NT2/D1 (cell line): ENCODE measurements around the gene DEFB123.

Source experiments
- DNase-seq: peaks from one replicate; pipeline ENCODE4 v3.0.0-alpha.2; 2011; ENCODE audit warnings: low read depth, low spot score
- H3K27me3 ChIP-seq: 2 replicates; pipeline ENCODE4 v1.6.0; 2011; ENCODE audit warnings: mild to moderate bottlenecking; ENCODE audit not compliant: insufficient read length, insufficient read depth
- H3K36me3 ChIP-seq: 2 replicates; pipeline ENCODE4 v1.6.1; 2011; ENCODE audit warnings: mild to moderate bottlenecking, low read length, mixed read lengths; ENCODE audit not compliant: insufficient read depth, insufficient read length
- H3K4me1 ChIP-seq: 2 replicates; pipeline ENCODE4 v1.5.1; 2011; ENCODE audit not compliant: insufficient read depth, insufficient read length
- H3K4me3 ChIP-seq: 2 replicates; pipeline ENCODE4 v1.5.1; 2011; ENCODE audit warnings: low read depth; ENCODE audit not compliant: insufficient read length
- H3K9ac ChIP-seq: 2 replicates; pipeline ENCODE4 v1.6.0; 2011; ENCODE audit warnings: low read depth; ENCODE audit not compliant: insufficient read length
- H3K9me3 ChIP-seq: 2 replicates; pipeline ENCODE4 v1.5.1; 2011; ENCODE audit warnings: mild to moderate bottlenecking, low read length; ENCODE audit not compliant: insufficient read depth
- SUZ12 ChIP-seq: IDR thresholded peaks from 2 replicates; pipeline ENCODE4 v1.6.1; 2011; ENCODE audit not compliant: insufficient read length, insufficient read depth; ENCODE audit errors: extremely low read depth
- YY1 ChIP-seq: IDR thresholded peaks from 2 replicates; pipeline ENCODE4 v1.6.1; 2011; ENCODE audit not compliant: insufficient read length, insufficient read depth
- ZNF274 ChIP-seq: IDR thresholded peaks from 2 replicates; pipeline ENCODE4 v1.6.1; 2011; ENCODE audit warnings: mild to moderate bottlenecking, low read depth, low read length

Gene DEFB123

GRCh38 chr20:31488115-31488514 lies 47.7 kb downstream of the DEFB123 start:
- no peak for DNase-seq
- Histone ChIP-seq H3K36me3 (no peaks in the 10 kb centered on the region), H3K4me1 (peaks cover 2% of the 10 kb centered on the region), H3K9ac (no peak overlapping the region), H3K4me3 (no peak overlapping the region), H3K27me3 (peaks cover 13% of the 10 kb centered on the region), H3K9me3 (no peaks in the 10 kb centered on the region)
- TF ChIP-seq ZNF274, result no peak
- no peak for TF ChIP-seq YY1
- no peak for TF ChIP-seq SUZ12

- TF ChIP-seq SUZ12 (no peak), YY1 (no peak), ZNF274 (no peak)
- no peak overlapping the region for H3K4me3 ChIP-seq
Measured at GRCh38 chr20:31489152-31489551, 48.7 kb downstream of the DEFB123 start.

DNA sequence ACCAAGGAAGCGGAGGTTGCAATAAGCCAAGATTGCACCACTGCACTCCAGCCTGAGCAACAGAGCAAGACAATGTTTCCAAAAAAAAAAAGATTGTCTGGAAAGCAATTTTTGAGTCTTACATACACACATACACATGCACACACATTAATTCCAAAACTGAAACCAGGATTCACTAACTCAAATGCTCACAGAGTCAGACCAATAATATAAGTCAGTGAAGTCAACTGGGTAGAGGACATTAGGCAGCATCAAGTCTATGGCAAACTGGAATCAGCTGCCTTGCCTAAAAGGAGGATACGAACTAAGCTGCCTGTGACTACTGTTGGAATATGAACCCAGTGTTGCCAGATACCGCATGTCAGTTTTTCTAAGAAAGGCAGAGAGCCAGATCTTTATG lies 50.3 kb downstream of the DEFB123 start:
- Histone ChIP-seq H3K9ac (no peak overlapping the region), H3K9me3 (no peaks in the 10 kb centered on the region), H3K27me3 (peaks cover 7% of the 10 kb centered on the region), H3K4me3 (no peak overlapping the region), H3K36me3 (no peaks in the 10 kb centered on the region), H3K4me1 (no peaks in the 10 kb centered on the region)
- TF ChIP-seq SUZ12, result no peak
- TF ChIP-seq ZNF274, result no peak
- TF ChIP-seq YY1, result no peak
- DNase-seq, result no peak

More at GRCh38 chr20:31489152-31489551, 48.7 kb downstream of the DEFB123 start:
- Histone ChIP-seq H3K9me3 (no peaks in the 10 kb centered on the region), H3K36me3 (no peaks in the 10 kb centered on the region), H3K9ac (no peak overlapping the region), H3K4me1 (peaks cover 2% of the 10 kb centered on the region), H3K27me3 (peaks cover 13% of the 10 kb centered on the region)
- DNase-seq, result no peak

GRCh38 chr20:31494131-31494530 lies 53.7 kb downstream of the DEFB123 start:
- Histone ChIP-seq H3K4me1 (peaks cover 2% of the 10 kb centered on the region), H3K27me3 (no peaks in the 10 kb centered on the region), H3K4me3 (no peak overlapping the region), H3K36me3 (no peaks in the 10 kb centered on the region), H3K9ac (no peak overlapping the region), H3K9me3 (no peaks in the 10 kb centered on the region)
- no peak for TF ChIP-seq YY1
- no peak for DNase-seq

GRCh38 chr20:31496761-31497295 lies 56.4 kb downstream of the DEFB123 start:
- no peak overlapping the region for H3K9ac ChIP-seq
- DNase-seq, result no peak
- no peaks in the 10 kb centered on the region for H3K27me3 ChIP-seq
- no peak for TF ChIP-seq ZNF274
- no peak for TF ChIP-seq SUZ12
- no peak for TF ChIP-seq YY1
- peaks cover 2% of the 10 kb centered on the region for H3K4me1 ChIP-seq
- no peak overlapping the region for H3K4me3 ChIP-seq
- no peaks in the 10 kb centered on the region for H3K36me3 ChIP-seq
- H3K9me3 ChIP-seq, result no peaks in the 10 kb centered on the region

- no peak overlapping the region for H3K4me3 ChIP-seq
- H3K9me3 ChIP-seq, result no peaks in the 10 kb centered on the region
- H3K4me1 ChIP-seq, result peaks cover 2% of the 10 kb centered on the region
- no peaks in the 10 kb centered on the region for H3K27me3 ChIP-seq
- no peak for TF ChIP-seq SUZ12
- TF ChIP-seq YY1, result no peak
- no peak for TF ChIP-seq ZNF274
- H3K36me3 ChIP-seq, result no peaks in the 10 kb centered on the region
- no peak for DNase-seq
- no peak overlapping the region for H3K9ac ChIP-seq
Measured at GRCh38 chr20:31497838-31498540, 57.6 kb downstream of the DEFB123 start.
